ENCODE data around the gene STIL. TPM values are rescaled to one million over a fixed set of nuclear protein-coding genes. Genes with fewer than 3 reads are reported as not detected.

STIL gene
- polyA plus RNA-seq, 1 donor (not counting 4 experiments of a cell fraction or from before 2014, with no cell fraction given) = 10.5 TPM

DNA sequence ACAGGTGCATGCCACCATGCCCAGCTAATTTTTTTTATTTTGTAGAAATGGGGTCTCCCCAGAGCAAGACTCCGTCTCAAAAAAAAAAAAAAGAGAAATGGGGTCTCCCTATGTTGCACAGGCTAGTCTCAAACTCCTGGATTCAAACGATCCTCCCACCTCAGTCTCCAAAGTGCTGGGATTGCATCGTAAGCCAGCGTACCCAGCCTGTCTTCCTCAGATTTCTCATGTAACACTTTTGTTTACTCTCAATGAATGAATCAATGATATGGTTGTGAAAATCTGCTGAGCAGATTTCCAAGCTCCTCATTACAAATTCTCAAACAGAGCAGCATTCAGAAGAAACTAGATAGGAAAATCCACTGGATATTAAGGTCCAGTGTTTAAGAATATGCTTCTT lies 26.3 kb upstream of the STIL start:
- peaks cover 0 to 3% of the 10 kb centered on the region in 2 experiments for H3K36me3 ChIP-seq (ENCODE audit: control insufficient read depth in 2 of 2, extremely low read depth in 1 of 2, insufficient read depth in 2 of 2, low read length in 2 of 2)
- H3K4me2 ChIP-seq (ENCODE audit: control insufficient read depth, extremely low read depth, insufficient read depth, low read depth, low read length) = no peak overlapping the region
- H3K27me3 ChIP-seq (ENCODE audit: control insufficient read depth, extremely low read depth, insufficient read depth, low read length) = no peaks in the 10 kb centered on the region
- peaks cover 51% of the 10 kb centered on the region for H3K79me2 ChIP-seq (ENCODE audit: control insufficient read depth, insufficient read depth, low read length)
- peaks cover 2% of the 10 kb centered on the region for H3K9me1 ChIP-seq (ENCODE audit: control insufficient read depth, extremely low read depth, insufficient read depth, low read length)
- TF ChIP-seq EZH2 (IDR thresholded peaks at IDR 0.05; ENCODE audit: low read length) (no peak), CTCF (optimal IDR thresholded peaks at IDR 0.05 in 1 of 3, IDR thresholded peaks at IDR 0.05 in 1 of 3, conservative IDR thresholded peaks at IDR 0.05 in 1 of 3; ENCODE audit: extremely low read depth in 1 of 3, insufficient read depth in 2 of 3, low read length in 3 of 3) (no peak)
- H2AFZ ChIP-seq (ENCODE audit: control insufficient read depth, low read length) = no peak overlapping the region
- no peaks in the 10 kb centered on the region for H3K4me1 ChIP-seq (ENCODE audit: control insufficient read depth, extremely low read depth, insufficient read depth, low read length)
- dilution Hi-C loops (cut with MboI; ENCODE audit: extremely low pct_ligation_motif_present, low sequenced_read_pairs) = no loop called here
- H3K4me3 ChIP-seq (ENCODE audit: control insufficient read depth in 2 of 3, extremely low read depth in 1 of 3, insufficient read depth in 2 of 3, low read depth in 1 of 3, low read length in 3 of 3) = no peak overlapping the region
- H3K9me3 ChIP-seq (ENCODE audit: control insufficient read depth, low read depth, low read length) = no peaks in the 10 kb centered on the region
- no peak for FAIRE-seq
- DNase-seq (ENCODE audit: low read depth, low spot score) = no peak
- no peak overlapping the region for H3K9ac ChIP-seq (ENCODE audit: control insufficient read depth, extremely low read depth, insufficient read depth, low read length)
- H4K20me1 ChIP-seq (ENCODE audit: control insufficient read depth, extremely low read depth, insufficient read depth, low read length) = no peaks in the 10 kb centered on the region
- H3K27ac ChIP-seq (ENCODE audit: control insufficient read depth, insufficient read depth, low read length) = no peak overlapping the region

GRCh38 chr1:47338249-47339077 lies 24.5 kb upstream of the STIL start:
- H3K4me1 ChIP-seq (ENCODE audit: control insufficient read depth, extremely low read depth, insufficient read depth, low read length) = peaks cover 4% of the 10 kb centered on the region
- no peak overlapping the region for H2AFZ ChIP-seq (ENCODE audit: control insufficient read depth, low read length)
- H4K20me1 ChIP-seq (ENCODE audit: control insufficient read depth, extremely low read depth, insufficient read depth, low read length) = no peaks in the 10 kb centered on the region
- H3K9me3 ChIP-seq (ENCODE audit: control insufficient read depth, low read depth, low read length) = no peaks in the 10 kb centered on the region
- FAIRE-seq (no peak), DNase-seq (ENCODE audit: low read depth, low spot score) (no peak)
- peaks cover 58% of the 10 kb centered on the region for H3K79me2 ChIP-seq (ENCODE audit: control insufficient read depth, insufficient read depth, low read length)
- no peak overlapping the region for H3K9ac ChIP-seq (ENCODE audit: control insufficient read depth, extremely low read depth, insufficient read depth, low read length)
- TF ChIP-seq CTCF (optimal IDR thresholded peaks at IDR 0.05 in 1 of 3, IDR thresholded peaks at IDR 0.05 in 1 of 3, conservative IDR thresholded peaks at IDR 0.05 in 1 of 3; ENCODE audit: extremely low read depth in 1 of 3, insufficient read depth in 2 of 3, low read length in 3 of 3) = no peak
- no peak for TF ChIP-seq EZH2 (IDR thresholded peaks at IDR 0.05; ENCODE audit: low read length)
- no peaks in the 10 kb centered on the region for H3K27me3 ChIP-seq (ENCODE audit: control insufficient read depth, extremely low read depth, insufficient read depth, low read length)
- no peak overlapping the region for H3K4me2 ChIP-seq (ENCODE audit: control insufficient read depth, extremely low read depth, insufficient read depth, low read depth, low read length)
- H3K4me3 ChIP-seq (ENCODE audit: control insufficient read depth in 2 of 3, extremely low read depth in 1 of 3, insufficient read depth in 2 of 3, low read depth in 1 of 3, low read length in 3 of 3) = no peak overlapping the region
- no peak overlapping the region for H3K27ac ChIP-seq (ENCODE audit: control insufficient read depth, insufficient read depth, low read length)
- dilution Hi-C loops (cut with MboI; ENCODE audit: extremely low pct_ligation_motif_present, low sequenced_read_pairs) = no loop called here
- H3K9me1 ChIP-seq (ENCODE audit: control insufficient read depth, extremely low read depth, insufficient read depth, low read length) = peaks cover 2% of the 10 kb centered on the region
- peaks cover 0 to 3% of the 10 kb centered on the region in 2 experiments for H3K36me3 ChIP-seq (ENCODE audit: control insufficient read depth in 2 of 2, extremely low read depth in 1 of 2, insufficient read depth in 2 of 2, low read length in 2 of 2)

Data from keratinocyte (primary cell).